Small intestine (tissue), 16 donors: ENCODE results near the gene PFDN4. TPM values are rescaled to one million over a fixed set of nuclear protein-coding genes. Genes with fewer than 3 reads are reported as not detected.

Experiments
- DNase-seq, 2 donors: peaks; one replicate each; pipeline versions ENCODE4 v3.0.0 to v3.0.0-alpha.2; 2013
- FAIRE-seq: peaks from 2 replicates; lab custom pipeline; 2012; peaks lifted over from hg19 to GRCh38; lab: Jason Lieb, UNC
- H3K27ac ChIP-seq, 3 donors: one replicate each; pipeline ENCODE4 v1.5.1; 2013; ENCODE audit warnings: low read length in 2 of 3, mild to moderate bottlenecking in 2 of 3, control low read depth in 1 of 3, inconsistent platforms in 1 of 3, low read depth in 1 of 3, moderate library complexity in 1 of 3
- H3K27me3 ChIP-seq, 3 donors: one replicate each; pipeline ENCODE4 v1.6.1; 2013; ENCODE audit warnings: low read length in 3 of 3, inconsistent platforms in 1 of 3; ENCODE audit not compliant: control insufficient read depth in 3 of 3, insufficient read depth in 3 of 3
- H3K36me3 ChIP-seq, 3 donors: one replicate each; pipeline ENCODE4 v1.6.1; 2013; ENCODE audit warnings: low read length in 3 of 3, inconsistent platforms in 1 of 3, low read depth in 1 of 3, mild to moderate bottlenecking in 1 of 3, moderate library complexity in 1 of 3; ENCODE audit not compliant: control insufficient read depth in 3 of 3, insufficient read depth in 2 of 3
- H3K4me1 ChIP-seq, 3 donors: one replicate each; pipeline ENCODE4 v1.6.1; 2013; ENCODE audit warnings: low read length in 2 of 3, inconsistent platforms in 1 of 3, low read depth in 1 of 3, mild to moderate bottlenecking in 1 of 3, moderate library complexity in 1 of 3; ENCODE audit not compliant: control insufficient read depth in 3 of 3, insufficient read depth in 2 of 3
- H3K4me3 ChIP-seq, 3 donors: one replicate each; pipeline ENCODE4 v1.5.1; 2013; ENCODE audit warnings: low read length in 3 of 3, control low read depth in 1 of 3, inconsistent platforms in 1 of 3, low read depth in 1 of 3, mild to moderate bottlenecking in 1 of 3, moderate library complexity in 1 of 3
- H3K9me3 ChIP-seq, 2 donors: one replicate each; pipeline ENCODE4 v1.6.1; 2013; ENCODE audit warnings: low read depth in 1 of 2, low read length in 1 of 2; ENCODE audit not compliant: control insufficient read depth in 2 of 2, insufficient read depth in 1 of 2
- WGBS, 3 donors: extraction: QIAGEN DNeasy Blood & Tissue Kit; methylation state at CpG; one replicate each; pipeline ENCODE4 v1.1.7; 2013; 5-methylcytosine and 5-hydroxymethylcytosine counted together
- long read RNA-seq, 10 donors: transcript quantifications; one replicate each; lab custom pipeline, GENCODE V29; 2026
- polyA plus RNA-seq, 4 donors: library from polyadenylated mRNA; stranded (reverse) in 3 of 4; unstranded in 1 of 4; fragments of 200-250 nt in 3 of 4; fragments of 120-200 nt in 1 of 4; gene quantifications; one replicate each; pipeline versions ENCODE4 v1.2.1 to v1.2.3, GENCODE V29; 2013
- donor health status: healthy with polysubstance abuse.
- donor health status: control.
- donor health status: control.
- donor health status: Bipolar disorder and iron deficiency.
- donor health status: healthy.

Gene PFDN4, protein sequence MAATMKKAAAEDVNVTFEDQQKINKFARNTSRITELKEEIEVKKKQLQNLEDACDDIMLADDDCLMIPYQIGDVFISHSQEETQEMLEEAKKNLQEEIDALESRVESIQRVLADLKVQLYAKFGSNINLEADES
- 10 to 100 TPM; 25.9 to 65.3 (median 36.7) TPM for polyA plus RNA-seq
- long read RNA-seq, donor 1, transcript PFDN4-201 (4 exons, 1,462 nt) = major isoform, 57 of 94 reads
- long read RNA-seq, donor 1, partial matches to known transcripts = 37 of 94 reads
- long read RNA-seq, donor 1, other reads (novel, unspliced or antisense) = 0 of 94 reads
- long read RNA-seq, donor 2, transcript PFDN4-201 (4 exons, 1,462 nt) = major isoform, 7 of 7 reads
- long read RNA-seq, donor 2, partial matches to known transcripts = 0 of 7 reads
- long read RNA-seq, donor 2, other reads (novel, unspliced or antisense) = 0 of 7 reads
- long read RNA-seq, donor 3, transcript PFDN4-201 (4 exons, 1,462 nt) = major isoform, 12 of 22 reads
- long read RNA-seq, donor 3, partial matches to known transcripts = 10 of 22 reads
- long read RNA-seq, donor 3, other reads (novel, unspliced or antisense) = 0 of 22 reads
- long read RNA-seq, donor 4 = 0 reads
- long read RNA-seq, donor 5, transcript PFDN4-201 (4 exons, 1,462 nt) = major isoform, 5 of 5 reads
- long read RNA-seq, donor 5, partial matches to known transcripts = 0 of 5 reads
- long read RNA-seq, donor 5, other reads (novel, unspliced or antisense) = 0 of 5 reads
- long read RNA-seq, donor 6, transcript PFDN4-201 (4 exons, 1,462 nt) = major isoform, 11 of 11 reads
- long read RNA-seq, donor 6, partial matches to known transcripts = 0 of 11 reads
- long read RNA-seq, donor 6, other reads (novel, unspliced or antisense) = 0 of 11 reads
- long read RNA-seq, donor 7, transcript PFDN4-201 (4 exons, 1,462 nt) = major isoform, 46 of 60 reads
- long read RNA-seq, donor 7, partial matches to known transcripts = 14 of 60 reads
- long read RNA-seq, donor 7, other reads (novel, unspliced or antisense) = 0 of 60 reads
- long read RNA-seq, donor 8, partial matches to known transcripts = 0 of 1 reads
- long read RNA-seq, donor 8, other reads (novel, unspliced or antisense) = 0 of 1 reads
- long read RNA-seq, donor 9, partial matches to known transcripts = 0 of 3 reads
- long read RNA-seq, donor 9, other reads (novel, unspliced or antisense) = 0 of 3 reads
- long read RNA-seq, donor 10, transcript PFDN4-201 (4 exons, 1,462 nt) = major isoform, 26 of 45 reads
- long read RNA-seq, donor 10, partial matches to known transcripts = 19 of 45 reads
- long read RNA-seq, donor 10, other reads (novel, unspliced or antisense) = 0 of 45 reads

DNA sequence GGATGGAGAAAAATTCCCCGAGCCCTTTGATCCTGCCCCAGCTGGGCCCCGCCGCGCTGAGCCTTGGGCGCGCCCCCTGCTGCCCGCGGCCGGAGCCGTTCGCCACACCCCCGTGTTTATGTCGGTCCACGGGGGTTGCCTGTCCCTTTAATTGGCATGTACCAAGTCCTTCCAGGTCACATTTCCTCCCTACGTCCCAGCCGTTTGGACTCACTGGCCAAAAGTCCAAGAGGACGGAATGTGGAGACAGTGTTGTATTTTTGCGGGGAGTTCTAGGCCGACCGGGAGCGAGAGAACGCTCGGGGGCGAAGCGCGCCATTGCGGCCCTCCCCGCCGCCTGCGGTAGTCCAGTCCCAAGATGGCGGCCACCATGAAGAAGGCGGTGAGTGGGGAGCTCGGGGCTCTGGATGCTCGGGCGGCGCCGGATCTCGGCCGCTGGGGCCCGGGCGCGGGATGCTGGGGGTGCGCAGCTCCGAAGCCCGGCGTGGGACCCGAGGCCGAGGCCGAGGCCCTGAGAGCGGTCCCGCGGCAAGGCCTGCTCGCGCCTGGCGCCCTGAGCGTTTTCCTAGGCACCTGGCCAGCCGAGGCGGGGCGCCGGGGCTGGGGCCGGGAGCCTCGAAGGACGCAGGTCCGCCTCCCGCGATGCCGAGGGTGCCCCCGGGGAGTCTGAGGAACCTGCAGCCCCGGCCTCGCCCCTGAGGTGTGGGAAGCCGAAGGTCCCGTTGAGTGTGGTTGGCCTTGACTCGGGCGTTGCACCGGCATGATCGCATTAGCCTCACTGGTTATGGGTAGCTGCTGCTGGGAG is at the start of gene PFDN4:
Gene PFDN4 (plus strand): TSS at position 345 of the 805 bp plus-strand sequence. CDS start 14 bp downstream, at position 359.
- Histone ChIP-seq H3K27me3 (no peaks in the 10 kb centered on the region), H3K27ac (peak within 1 kb of the TSS; percentile 78 to 98 (median 79)), H3K4me1 (peaks cover 0 to 9% (median 8%) of the 10 kb centered on the region in 3 donors), H3K4me3 (peak within 1 kb of the TSS; percentile 82 to 92 (median 87)), H3K9me3 (no peaks in the 10 kb centered on the region), H3K36me3 (no peaks in the 10 kb centered on the region)
- FAIRE-seq (no peak), DNase-seq (peak; percentile 81 to 96)
- WGBS, 3 donors = 0% methylated on average over 71 to 76 of the region's 76 CpGs

DNA sequence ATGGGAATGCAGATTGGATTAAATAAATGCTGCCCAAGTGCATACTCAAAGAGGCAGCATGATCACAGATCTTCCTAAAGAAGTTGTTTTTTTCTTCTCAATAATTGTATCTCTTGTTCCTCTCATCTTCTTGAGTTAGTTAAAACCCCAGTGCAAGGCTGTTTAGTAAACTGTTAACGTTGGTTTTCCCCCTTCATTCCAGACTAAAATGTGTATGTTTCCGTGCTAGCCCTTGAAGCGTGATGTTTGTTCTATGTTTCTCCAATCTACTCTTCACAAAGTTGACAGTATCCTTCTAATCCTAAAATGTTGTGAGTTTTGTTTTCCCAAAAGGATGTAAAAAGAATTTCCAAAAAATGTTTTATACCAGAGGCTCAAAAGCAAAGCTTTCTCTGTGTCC is 49.7 kb upstream of the PFDN4 start:
- Histone ChIP-seq H3K27ac (no peak overlapping the region), H3K36me3 (no peaks in the 10 kb centered on the region), H3K27me3 (no peaks in the 10 kb centered on the region), H3K4me3 (no peak overlapping the region), H3K9me3 (no peaks in the 10 kb centered on the region), H3K4me1 (no peaks in the 10 kb centered on the region)
- DNase-seq (no peak), FAIRE-seq (no peak)
- 75 to 82% (median 77%) methylated on average over 3 of the region's 3 CpGs for WGBS, 3 donors

DNA sequence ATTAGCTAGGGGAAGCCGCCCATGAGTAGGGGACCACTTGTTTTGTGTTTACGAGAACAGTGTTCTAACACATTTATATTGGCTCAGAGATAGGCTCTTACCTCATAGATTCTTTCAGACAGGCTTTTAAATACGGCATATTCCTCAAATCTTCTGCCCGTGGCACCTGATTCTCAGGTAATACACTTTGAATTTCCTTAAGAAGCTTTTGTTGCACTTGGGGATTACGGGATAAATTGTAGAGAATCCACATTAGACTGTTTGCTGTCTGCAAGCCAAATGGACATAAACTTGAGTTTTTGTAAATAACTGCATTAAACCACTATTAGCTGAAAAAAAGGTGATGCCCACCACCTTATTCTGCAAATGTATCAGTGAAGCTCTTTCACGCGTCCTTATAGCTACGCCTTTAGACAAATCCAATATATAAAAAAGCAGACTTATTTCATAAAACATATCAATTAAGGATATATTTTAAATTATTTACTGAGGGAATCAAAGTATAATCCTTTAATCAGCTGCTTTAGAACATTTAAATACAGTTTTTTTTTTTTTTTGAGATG is 49.0 kb upstream of the PFDN4 start:
- WGBS, 3 donors = 82 to 85% (median 82%) methylated on average over 8 of the region's 8 CpGs
- Histone ChIP-seq H3K36me3 (no peaks in the 10 kb centered on the region), H3K27me3 (no peaks in the 10 kb centered on the region), H3K9me3 (no peaks in the 10 kb centered on the region), H3K27ac (no peak overlapping the region), H3K4me1 (no peaks in the 10 kb centered on the region), H3K4me3 (no peak overlapping the region)
- FAIRE-seq (no peak), DNase-seq (no peak)

DNA sequence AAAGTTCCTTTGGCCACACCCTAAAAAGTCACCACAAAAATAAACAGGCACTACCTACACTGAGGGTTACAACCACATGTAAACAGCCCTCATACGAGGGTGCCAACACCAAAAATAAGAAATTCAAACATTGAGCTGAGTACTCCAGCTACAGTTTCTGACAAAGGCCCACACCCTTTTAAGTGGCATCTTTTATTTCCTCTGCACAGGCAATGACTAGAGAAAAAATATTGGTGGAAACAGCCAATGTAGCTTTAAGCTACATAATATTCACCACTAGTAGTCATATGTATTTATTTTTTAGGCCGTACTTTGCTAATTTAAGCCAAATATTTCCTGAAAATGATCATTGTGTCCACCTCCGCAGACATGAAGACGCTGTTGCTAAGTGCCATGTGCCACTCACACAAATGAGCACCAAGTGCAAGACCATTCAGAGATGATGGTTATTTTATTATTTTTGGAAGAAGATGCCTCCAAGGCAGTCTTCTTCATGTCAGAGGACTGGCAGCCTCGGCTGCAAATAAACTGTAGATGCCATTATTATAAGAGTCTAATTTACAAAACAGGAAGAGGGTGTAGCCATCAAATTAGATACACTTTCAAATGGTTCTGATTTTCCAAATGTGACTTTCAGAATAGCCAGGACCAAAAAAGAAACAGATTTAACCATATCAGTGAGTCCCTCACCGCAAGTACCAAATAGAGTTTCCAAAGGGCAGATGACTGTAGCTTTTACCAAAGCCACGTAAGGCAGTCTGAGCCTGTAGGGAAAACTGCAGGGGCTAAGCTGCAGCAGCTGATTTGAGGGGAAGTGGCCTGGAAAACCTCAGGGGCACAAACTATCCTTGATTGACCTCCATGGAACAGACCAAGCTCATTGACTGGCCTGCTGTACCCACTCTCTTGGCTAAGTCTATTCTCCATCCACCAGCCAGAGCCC is 47.6 kb upstream of the PFDN4 start:
- Histone ChIP-seq H3K36me3 (no peaks in the 10 kb centered on the region), H3K27ac (no peak overlapping the region), H3K4me3 (no peak overlapping the region), H3K4me1 (no peaks in the 10 kb centered on the region), H3K27me3 (peaks cover 0 to 3% (median 0%) of the 10 kb centered on the region in 3 donors), H3K9me3 (no peaks in the 10 kb centered on the region)
- 80 to 86% (median 84%) methylated on average over 7 of the region's 7 CpGs for WGBS, 3 donors
- FAIRE-seq = no peak
- DNase-seq = no peak

DNA sequence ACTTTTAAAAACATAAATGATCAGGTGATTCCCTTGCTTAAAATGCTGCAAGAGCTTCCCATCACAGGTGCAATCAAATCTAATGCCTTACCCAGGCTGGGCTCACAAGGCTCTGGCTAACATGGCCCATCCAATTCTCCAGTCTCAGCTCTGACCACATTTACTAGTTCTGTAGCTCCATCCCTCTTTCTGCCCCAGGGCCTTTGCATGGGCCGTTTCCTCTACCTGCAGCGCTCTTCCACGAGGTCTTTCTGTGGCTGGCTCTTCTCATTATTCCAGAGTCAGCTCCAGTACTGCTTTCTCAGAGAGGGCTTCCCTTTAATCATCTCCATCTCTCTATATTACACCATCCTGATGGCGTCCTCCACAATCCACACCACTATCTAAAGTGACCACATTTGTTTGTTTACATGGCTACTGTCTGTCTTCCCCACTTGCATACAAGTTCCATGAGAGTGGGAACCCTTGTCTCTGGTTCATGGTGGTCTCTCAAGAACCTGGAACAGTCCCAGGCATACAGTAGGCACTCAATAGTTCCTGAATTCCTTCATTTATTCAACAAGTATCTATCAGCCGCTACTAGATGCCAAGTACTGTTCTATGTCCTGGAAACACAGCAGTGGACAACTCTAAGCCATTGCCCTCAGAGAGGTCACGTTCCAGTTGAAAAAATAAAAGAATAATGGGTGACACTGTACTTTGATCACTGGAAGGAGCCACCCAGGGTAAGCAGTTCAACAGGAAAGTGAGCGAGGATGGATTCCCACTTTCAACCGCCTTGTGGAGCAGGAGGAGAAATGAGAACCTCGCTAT is 46.7 kb upstream of the PFDN4 start:
- DNase-seq = peak in 1 of 2 donors; percentile 15
- no peak for FAIRE-seq
- Histone ChIP-seq H3K27ac (no peak overlapping the region), H3K4me1 (no peaks in the 10 kb centered on the region), H3K27me3 (peaks cover 0 to 3% (median 0%) of the 10 kb centered on the region in 3 donors), H3K9me3 (no peaks in the 10 kb centered on the region), H3K36me3 (no peaks in the 10 kb centered on the region), H3K4me3 (no peak overlapping the region)
- 59 to 79% (median 62%) methylated on average over 9 of the region's 9 CpGs for WGBS, 3 donors

DNA sequence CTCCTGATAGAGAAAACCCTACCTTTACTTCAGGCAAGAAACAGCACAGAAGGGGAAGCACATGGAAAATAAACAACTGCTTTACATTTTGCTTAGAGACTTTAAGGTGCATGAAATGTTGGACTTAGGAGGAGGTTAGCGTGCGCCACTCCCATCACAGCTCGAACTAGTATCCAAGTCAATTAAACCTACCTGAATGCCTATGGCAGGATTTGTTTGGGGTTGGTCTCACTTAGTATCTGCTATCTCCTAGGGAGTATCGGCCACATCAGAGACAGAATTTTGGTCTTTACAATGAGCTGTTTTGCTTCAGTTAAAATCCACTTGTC is 46.1 kb upstream of the PFDN4 start:
- Histone ChIP-seq H3K36me3 (no peaks in the 10 kb centered on the region), H3K27me3 (peaks cover 0 to 5% (median 0%) of the 10 kb centered on the region in 3 donors), H3K9me3 (no peaks in the 10 kb centered on the region), H3K4me3 (no peak overlapping the region), H3K4me1 (no peaks in the 10 kb centered on the region), H3K27ac (no peak overlapping the region)
- DNase-seq (no peak), FAIRE-seq (no peak)
- 64 to 83% (median 73%) methylated on average over 4 of the region's 4 CpGs for WGBS, 3 donors
